ENCODE results near the gene BOC.

BOC gene

GRCh38 chr3:113295463-113295862 lies 84.1 kb downstream of the BOC start:
- DNase-seq = no peak

GRCh38 chr3:113297287-113297686 lies 85.9 kb downstream of the BOC start:
- DNase-seq = no peak

GRCh38 chr3:113297841-113298240 lies 86.5 kb downstream of the BOC start:
- DNase-seq = no peak

- DNase-seq = no peak
Observed at GRCh38 chr3:113300596-113300995, 89.2 kb downstream of the BOC start.

DNA sequence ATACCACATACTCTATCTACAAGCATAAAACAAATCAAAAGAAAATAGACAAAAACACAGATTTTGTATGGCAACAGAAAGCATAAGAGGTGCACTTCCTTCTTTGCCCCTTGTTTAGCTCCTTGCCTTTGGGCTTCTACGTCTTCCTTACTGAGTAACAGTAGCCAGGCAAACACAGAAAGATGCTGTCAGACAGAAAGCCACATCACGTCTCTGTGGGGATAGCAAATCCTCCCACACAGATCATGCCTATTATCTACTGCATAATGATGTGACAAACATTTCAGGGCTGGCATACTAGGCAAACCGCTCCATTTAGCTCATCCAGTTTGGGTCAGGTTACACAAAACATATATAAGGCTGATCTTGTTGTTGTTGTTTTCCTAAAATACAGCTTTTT lies 92.7 kb downstream of the BOC start:
- DNase-seq = no peak

DNA sequence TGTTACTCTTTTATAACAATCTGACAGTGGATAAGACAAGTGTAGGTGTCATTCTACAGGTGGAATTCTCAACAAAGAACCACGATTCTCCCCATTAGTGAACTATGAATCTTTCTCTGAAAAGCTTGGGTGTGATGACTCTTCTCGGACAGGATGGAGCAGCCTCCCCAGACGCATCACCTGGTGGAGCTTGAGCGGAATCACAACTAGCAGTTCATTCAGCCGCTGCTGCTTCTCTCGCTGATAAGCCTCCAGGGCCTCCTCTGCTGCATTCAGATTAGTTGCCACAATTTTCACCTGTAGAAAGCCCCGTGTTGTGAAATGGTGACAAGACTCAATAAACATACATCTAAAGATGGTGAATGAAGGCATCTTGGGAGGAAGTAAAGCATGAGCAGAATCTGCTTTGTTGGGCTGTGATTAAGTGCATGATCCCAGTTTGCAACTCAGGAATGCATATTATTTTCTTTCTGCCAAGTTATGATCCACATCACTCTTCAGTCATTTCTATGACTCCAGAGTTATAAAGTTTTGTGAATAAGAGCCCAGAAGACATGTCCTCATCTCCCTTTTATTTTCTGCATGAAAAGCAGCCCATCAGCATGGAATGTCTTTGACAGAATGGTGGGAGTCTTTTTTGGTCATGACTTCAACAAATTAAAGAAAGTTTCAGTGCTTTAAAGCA lies 93.6 kb downstream of the BOC start:
- DNase-seq = no peak

DNA sequence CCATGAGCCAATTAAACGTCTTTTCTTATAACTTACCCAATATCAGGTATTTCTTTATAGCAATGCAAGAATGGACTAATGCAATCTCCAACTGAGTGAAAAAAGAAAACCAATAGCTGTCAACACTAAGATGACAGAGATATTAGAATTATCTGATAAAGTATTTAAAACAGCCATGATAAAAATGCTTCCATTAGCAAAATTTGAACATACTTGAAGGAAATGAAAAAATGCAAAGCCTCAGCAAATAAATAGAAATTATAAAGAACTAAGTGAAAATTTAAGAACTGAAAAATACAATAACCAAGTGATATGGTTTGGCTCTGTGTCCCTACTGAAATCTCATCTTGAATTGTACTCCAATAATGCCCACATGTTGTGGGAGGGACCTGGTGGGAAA lies 99.6 kb downstream of the BOC start:
- no peak for DNase-seq

- DNase-seq = no peak
Observed at GRCh38 chr3:113312416-113312815, 101.1 kb downstream of the BOC start.

DNA sequence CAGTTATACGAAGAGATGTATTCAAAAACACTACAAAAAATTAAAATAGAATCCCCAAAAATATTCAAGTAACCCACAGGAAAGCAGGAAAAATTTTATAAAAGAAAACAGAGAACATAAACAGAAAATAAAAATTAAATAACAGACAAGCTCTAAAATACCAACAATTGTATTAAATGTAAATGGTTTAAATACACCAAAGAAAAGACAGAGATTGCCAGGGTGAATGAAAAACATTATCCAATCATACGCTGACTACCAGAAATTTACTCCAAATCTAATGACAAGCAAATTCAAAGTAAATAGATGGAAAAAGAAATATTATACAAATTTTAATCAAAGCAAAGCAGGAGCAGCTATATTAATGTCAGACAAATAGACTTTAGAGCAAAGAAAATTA lies 103.6 kb downstream of the BOC start:
- no peak for DNase-seq

DNA sequence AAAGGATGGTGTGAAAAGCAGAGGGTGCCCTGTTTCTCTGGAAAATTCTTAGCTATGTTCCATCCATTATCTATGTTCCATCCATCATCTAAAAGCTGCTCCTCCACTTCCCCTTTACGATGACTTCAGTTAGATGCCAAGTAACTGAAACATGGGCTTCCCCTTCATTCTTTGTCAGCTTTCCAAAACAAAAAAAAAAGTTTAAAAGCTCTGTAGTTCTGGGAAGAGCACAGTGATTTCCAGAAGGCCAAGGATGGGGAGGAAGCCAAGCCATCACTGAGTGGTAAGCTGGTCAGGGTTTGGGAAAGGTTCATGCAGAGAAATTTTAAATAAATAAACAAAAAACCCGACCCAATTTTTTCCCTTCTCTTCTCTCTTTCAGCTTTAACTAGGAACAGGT lies 118.4 kb downstream of the BOC start:
- no peak for DNase-seq

DNA sequence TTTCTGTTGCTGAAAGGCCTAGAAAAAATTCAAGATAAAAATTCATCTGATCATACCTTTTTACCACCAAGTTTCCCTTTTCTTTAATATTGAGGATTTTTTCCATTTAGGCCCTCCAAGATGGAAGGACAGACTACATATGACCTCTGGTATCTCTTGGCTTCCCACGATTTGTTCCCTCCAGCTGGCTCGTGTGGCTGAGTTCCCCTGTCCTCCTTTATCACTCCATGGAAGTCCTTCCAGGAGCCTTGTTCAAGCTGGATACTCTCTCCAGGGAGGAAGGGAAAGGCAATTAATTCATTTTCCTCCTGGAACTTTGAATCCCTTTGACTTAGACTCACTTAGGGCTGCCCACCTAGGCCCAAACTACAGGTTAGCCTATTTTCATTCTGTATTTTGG lies 119.4 kb downstream of the BOC start:
- no peak for DNase-seq

DNA sequence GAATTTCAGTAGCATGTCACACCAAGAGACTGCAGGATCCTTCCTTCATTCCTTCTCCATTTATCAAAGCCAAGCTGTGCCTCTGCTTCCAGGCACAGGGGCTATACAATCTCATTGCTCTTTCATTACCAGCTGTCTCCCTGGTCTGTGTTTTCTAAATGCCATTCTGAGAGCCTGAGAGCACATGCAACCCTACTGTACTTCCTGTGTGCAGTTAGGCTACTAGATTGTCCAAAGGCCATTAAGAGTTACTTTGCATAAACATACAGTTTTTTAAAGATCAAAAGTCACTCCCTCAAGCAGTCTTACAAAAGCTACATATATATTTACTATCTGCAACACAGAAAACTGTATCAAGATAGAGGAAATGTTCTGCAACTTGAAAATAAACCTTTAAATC lies 119.8 kb downstream of the BOC start:
- no peak for DNase-seq
